GM18868 (cell line): Measurements from ENCODE around the gene RBBP7.

ENCODE experiments used
- ATAC-seq: cut with Tn5 transposase; IDR thresholded peaks from one replicate; pipeline ENCODE4 v1.9.1; 2021; ENCODE audit warnings: mild to moderate bottlenecking, moderate library complexity; ENCODE audit not compliant: unreplicated experiment

The RBBP7 gene

DNA sequence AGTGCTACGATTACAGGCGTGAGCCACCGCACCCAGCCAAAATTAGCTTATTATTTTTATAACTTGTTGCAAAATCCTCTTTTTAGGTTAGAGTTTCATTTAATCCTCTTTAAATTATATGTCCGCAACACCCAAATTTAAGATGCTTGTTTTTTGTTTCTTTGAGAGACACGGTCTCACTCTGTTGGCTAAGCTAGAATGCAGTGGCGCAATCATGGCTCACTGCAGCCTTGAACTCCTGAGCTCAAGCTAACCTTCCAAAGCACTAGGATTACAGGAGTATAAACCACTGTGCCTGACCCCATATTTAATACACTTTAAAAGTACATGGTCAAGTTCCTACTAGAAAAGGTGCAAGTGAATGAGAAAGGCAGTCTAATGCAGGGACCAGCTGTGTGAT is 2.2 kb downstream of the RBBP7 start:
- ATAC-seq, result no peak

- no peak for ATAC-seq
Observed at GRCh38 chrX:16862829-16863228, 7.3 kb downstream of the RBBP7 start.

GRCh38 chrX:16856744-16857143 is 13.4 kb downstream of the RBBP7 start:
- ATAC-seq, result no peak

DNA sequence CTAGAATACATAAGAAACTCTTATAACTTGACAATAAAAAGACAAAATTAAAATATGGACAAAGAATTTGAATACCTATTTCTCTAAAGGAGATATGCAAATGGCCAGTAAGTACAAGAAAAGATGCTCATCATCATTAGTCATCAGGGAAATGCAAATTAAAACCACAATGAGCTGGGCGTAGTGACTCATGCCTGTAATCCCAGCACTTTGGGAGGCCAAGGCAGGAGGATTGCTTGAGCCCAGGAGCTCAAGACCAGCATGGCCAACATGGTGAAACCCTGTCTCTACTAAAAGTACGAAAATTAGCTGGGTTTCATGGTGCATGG is 14.1 kb downstream of the RBBP7 start:
- ATAC-seq, result peak; percentile 47

GRCh38 chrX:16855363-16856075 is 14.6 kb downstream of the RBBP7 start:
- peak; percentile 29 for ATAC-seq

DNA sequence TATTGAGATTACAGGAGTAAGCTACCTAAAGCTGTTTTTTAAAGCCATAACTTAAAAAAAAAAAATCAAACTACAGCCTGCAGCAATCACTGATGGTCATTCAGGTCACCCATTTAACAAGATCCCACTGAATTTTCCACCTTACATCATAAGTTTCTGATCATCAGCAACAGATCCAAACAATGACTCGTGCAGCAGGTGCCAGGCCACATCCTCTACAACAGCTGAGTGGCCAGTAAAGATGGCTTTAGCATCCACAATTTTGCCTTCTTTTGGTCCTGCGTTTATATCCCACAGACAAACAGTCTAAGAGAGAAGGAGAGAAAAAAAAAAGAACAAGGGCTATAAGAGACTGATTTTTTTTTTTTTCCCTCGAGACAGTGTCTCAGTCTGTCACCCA is 16.6 kb downstream of the RBBP7 start:
- ATAC-seq, result no peak

GRCh38 chrX:16852617-16853179 is 17.5 kb downstream of the RBBP7 start:
- peak; percentile 62 for ATAC-seq

DNA sequence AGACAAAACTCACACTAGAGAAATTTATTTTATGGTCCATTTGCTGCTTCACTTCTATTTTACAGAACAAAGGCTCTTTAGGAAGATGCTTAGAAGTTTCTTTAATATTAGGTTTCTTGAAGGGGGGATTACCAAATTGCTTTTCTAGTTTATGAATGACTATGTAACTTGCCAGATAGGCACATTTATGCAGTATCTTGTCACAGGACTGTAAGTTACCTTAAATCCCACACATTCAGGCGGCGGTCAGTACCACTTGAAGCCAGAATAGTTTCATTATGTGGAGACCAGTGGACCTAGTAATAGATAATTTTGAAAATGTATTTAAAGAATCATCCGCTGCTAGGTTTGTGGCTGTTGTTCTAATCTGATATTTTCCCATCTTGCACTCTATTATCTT is 18.3 kb downstream of the RBBP7 start:
- peak; percentile 55 for ATAC-seq

GRCh38 chrX:16851421-16851820 is 18.7 kb downstream of the RBBP7 start:
- ATAC-seq, result no peak

DNA sequence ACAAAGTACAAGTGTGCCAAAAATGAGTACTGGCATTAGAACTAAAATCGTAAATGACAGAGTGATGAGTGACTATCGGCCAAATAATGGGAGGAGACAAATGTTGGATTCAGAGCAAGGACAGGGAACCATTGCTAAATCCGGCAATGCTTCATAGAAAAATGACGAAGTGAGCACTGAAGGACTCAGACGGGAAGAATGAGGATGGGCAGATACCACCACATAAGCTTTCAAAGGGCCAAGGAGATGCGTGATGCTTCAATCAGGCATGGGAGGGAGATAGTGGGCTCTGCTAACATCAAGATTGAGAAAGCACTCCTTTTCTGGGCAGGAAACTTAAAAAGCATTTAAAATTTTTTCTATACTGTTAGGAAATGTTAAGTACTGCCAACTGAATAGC is 21.6 kb downstream of the RBBP7 start:
- no peak for ATAC-seq

DNA sequence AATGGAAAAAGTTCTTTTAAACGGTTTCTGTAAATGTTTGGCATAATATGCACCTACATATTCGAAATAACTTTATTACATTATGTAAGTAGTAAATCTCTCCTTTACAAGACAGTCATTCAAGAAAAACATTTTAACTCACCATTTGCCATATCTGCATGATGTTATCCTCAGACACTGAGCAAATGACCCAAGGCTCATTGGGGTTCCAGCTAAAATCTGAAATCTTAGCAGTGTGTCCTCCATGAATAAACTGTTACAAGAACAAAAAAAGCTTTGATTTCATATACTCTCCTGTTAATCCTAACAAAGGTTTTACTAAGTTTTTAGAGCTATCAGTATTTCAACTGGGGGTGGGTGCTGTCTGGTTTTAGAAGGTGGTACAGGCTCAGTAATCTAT is 24.5 kb downstream of the RBBP7 start:
- ATAC-seq, result no peak

DNA sequence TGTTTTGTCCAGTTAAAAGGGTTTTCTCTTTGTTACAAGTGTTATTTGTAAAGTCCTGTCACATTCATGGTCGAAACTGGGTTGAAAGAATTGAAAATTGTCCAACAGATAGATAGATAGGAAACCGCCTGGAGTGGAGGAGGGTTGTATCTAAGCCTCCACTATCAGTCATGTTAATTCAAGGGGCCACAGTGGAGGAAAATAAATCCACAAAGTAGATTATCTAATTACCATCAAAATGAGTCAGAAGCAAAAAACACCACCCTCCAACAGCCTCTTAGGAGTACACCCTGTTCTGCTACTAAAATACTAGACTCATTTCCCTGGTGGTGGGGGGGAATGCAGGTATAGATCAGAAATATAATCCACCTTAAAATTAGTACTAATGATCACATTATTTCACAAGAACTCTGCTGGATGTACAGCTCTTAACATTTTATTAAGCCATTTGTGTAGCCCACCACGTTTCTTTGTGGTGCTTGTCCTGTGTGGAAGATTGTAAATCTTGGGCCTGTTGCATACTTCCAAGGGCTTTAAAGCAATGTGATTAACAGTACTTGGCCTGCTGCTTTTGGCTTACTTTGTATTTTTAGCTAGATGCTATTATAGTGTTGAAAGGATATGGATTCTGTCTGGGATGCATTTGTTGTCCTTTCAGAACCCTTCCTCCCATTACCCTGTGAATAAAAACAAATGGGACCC is 26.8 kb downstream of the RBBP7 start:
- no peak for ATAC-seq

DNA sequence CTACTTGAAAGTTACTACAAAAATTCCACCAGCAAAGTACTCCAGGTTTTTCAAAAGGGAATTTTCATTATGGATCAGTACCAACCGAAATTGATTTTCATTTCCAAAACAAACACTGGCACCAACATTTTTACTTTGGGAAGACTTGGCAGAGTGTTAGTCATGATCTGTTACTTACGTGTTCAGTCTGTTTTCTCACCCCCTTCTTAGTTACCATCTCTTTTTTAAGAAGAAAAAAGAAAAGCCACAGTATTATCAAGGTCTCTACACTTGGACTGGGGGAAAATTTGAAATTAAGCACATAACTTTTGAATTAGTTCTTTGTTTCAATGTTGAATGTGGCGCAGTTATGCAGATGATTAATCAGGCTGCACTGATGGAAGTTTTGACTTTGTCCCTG is 27.5 kb downstream of the RBBP7 start:
- no peak for ATAC-seq

- ATAC-seq, result no peak
Observed at GRCh38 chrX:16839852-16840460, 30.2 kb downstream of the RBBP7 start.

DNA sequence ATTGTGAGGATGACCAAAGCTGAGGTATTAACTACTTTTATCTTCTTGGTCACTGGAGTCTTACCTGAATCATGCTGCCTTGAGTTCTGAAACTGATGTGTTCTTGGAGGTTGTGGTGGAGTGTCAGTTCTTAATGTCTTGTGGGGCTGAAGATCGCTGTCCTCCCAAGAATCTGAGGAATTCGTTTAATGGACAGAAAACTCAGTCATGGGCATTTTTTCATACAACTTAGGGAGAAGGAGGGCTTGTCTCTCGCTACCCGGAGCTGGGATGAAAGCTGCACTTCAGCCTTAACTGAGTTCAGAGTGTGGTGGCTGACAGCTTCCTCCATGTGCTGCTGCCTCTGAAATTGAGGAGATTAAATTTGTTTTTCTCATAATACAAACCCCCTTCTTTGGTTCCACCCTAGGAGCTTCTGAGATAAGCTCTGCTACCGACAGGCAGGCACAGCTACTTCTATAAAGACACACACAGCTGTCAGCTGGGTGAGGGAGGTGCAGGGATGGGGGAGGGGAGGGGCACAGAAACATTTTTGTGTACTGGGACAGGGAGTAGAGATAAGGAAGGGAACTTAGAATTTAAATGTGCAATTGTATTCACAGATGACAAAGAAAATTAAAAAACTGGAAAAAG is 30.8 kb downstream of the RBBP7 start:
- ATAC-seq, result no peak

DNA sequence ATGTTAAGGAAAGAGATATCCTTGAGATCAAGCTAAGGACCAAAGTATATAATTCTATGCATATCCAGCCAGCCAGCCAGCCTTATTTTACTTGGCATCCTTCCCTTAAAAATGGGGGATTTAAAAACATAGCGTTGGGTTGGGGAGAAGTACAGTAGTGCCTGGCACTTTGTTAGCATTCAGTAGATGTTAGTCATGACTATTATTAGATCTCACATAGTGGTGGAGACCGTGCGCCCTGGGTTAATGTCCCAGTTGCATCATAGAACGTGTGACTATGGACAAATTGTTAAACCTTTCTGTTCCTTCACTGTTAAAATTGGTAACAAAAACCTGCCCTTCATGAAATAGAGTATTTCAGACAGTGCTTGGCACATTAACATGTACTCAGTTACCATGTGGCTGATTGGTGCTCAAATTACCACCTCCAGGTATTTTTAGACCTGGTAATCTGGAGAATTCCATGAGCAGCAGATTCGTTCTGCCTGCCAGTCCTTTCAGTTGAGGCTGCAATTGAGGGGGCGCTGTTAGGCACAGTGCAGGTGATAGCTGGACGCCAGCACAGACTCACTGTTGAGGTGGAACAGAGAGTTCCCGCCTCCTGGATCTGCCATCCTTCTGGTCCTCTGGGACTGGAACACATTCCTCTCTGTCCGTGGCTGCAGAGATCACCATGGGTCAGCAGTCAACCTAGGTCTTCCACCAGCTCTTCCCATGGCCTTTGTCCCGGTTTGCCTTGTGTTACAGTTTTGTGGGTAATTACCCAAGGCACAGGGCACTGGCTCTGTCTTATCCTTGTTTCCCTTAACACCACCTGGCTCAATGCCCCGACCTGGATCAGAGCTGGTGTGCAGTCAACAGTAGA is 31.7 kb downstream of the RBBP7 start:
- ATAC-seq, result no peak

- ATAC-seq, result no peak
Observed at GRCh38 chrX:16836371-16836770, 33.8 kb downstream of the RBBP7 start.

GRCh38 chrX:16834806-16835205 is 35.4 kb downstream of the RBBP7 start:
- no peak for ATAC-seq

DNA sequence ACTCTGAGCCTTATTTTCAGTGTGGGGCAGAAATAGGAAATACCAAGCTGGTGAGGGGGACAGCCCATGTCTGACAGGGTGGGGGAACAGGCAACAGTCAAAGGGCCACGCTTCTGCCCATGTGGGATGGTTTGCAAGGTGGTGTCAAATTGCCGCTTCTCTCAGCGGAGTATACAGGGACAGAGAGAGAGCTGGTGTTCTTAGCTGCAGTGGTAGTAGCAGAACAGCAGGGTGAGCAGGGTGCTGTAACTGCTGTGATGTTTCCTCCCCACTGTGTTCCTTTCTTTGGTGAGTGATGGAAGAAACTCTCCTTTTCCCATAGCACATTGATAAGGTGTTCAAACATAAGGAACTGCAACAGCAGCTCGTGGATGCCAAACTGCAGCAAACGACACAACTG is 37.9 kb downstream of the RBBP7 start:
- no peak for ATAC-seq

DNA sequence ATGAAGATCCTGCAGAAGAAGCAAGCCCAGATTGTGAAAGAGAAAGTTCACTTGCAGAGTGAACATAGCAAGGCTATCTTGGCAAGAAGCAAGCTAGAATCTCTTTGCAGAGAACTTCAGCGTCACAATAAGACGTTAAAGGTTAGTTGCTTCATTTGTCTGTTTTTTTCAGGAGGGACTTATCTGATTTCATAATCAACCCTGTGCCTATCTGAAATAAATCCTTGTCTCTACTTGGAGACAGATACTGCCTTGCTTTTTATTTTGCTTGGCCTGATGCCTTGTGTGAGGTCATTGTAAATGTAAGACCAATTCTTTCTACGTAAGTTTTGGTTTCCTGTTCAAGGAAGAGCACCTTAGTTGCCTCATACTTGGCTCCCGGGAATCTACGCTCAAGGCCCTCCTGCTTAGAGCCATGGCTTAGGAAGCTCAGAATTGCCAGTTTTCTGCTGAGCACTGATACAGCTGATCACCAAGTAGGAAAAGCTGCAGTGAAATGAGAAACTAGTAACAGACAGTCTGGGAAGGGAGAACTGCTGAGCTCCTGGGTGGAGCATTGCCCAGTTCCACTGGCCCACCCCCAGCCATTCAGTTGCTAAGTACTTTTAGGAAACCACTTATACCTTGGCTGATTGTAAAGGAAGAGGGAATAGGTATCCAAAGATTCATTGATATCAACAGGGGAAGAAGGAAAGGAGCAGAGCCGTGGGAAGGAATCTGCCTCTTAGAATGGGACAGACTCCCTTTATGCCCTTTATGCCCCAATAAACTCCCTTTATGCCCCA is 41.8 kb downstream of the RBBP7 start:
- ATAC-seq, result no peak
